GM12801 (cell line): Measurements from ENCODE around the gene MRPL24.

Experiments used
- CTCF ChIP-seq: IDR thresholded peaks from one replicate; pipeline ENCODE4 v1.5.1; 2011; ENCODE audit warnings: control low read depth; ENCODE audit not compliant: insufficient read length; ENCODE audit errors: extremely low read depth

MRPL24 gene

GRCh38 chr1:156748670-156749418 is 8.0 kb upstream of the MRPL24 start:
- no peak for TF ChIP-seq CTCF

DNA sequence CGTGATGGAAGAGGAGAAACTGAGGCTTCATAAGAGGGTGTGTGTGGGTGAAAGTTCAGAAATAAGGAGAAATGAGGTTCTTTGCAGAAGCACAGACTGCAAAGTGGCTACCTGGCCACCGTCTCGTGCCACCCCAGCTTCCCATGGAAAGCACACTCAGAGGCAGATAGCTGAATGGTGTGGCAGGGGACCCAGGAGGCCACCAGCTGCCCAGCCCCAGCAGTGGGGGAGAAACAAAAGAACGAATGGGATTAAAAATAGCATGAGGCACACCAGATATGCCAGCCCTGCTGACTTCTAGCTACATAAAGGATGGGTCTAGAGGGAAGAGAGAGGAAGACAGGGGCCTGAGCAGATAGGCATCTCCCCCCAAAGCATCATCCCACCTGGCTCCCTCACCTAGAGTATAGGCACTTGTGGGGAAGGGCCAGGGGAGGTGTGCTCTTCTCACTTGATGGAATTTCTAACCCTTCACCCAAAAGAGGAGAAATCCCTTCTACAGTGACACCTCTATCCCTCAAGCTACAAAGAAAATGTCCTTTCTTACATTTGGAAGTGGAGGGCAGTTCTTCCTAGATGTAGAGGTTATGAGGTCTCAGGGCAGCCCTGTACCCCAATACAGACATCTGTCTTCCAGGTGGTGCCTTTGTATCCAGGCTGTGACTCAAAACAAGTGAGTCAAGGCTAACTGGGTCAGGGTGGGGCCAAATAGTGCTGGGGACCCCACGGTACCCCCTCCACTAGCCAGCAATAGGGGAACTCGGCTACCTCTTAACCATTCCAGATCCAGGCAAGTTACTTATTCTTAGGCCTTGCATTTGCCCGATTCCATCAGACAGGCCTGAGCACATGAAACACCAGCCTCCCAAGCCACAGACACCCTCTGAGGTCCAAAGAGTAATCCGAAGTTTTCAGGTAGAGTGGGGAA is 7.1 kb upstream of the MRPL24 start:
- no peak for TF ChIP-seq CTCF

DNA sequence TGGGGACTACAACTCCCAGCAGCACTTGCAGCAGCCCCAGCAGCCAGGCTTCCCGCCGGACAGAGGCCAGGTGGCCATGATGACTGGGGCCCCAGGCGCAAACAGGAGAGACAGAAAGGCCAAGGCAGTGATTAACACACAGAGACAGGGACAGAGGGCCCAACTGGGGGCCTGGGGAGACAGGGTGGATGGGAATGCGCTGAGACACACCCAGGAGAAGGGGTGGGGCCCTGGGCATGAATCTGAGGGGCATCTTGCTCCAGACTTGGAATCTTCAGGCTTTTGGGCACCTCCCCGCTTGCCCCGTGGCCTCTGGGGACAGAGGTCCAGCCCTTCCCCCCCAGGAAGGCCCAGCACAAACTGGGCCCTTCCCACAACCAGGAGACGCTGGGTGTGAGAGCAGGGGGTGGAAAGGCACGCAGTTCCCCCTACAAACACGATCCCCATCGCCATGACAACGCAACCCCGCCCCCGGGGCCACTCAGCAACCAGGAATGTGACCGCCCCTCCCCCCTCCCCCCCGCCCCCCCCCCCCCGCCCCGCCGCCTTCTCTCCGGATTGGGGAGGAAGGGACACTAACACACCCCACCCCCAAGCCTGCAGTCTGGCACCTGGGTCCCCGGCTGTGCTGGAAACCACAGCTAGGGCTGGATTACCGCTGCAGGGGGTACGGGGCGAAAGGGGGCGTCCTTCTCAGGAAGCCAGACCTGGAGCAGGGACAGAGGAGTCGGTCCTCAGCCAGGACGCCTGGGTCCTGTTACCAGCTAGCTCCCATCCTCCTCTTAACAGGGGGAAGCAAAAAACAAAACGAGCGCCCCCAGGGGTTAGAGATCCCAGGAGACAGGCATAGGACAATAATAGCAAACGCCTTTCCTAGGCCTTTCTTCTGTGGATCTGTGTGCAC is 6.1 kb upstream of the MRPL24 start:
- TF ChIP-seq CTCF, result no peak

DNA sequence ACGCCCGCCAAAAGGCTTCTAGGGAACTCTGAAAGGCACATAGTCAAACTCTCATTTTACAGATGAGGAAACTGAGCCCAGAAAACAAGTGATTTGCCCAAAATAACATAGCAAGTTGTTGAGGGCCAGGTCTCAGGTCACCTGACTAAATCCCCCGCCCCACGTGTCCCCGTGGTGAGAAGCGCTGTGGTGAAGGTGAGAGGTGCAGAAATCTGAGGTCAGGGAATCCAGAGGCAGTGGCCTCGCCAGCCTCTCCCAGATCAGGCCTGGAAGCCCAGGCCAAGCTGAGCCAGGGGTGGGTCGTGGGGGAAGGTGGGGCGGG is 5.5 kb upstream of the MRPL24 start:
- no peak for TF ChIP-seq CTCF

DNA sequence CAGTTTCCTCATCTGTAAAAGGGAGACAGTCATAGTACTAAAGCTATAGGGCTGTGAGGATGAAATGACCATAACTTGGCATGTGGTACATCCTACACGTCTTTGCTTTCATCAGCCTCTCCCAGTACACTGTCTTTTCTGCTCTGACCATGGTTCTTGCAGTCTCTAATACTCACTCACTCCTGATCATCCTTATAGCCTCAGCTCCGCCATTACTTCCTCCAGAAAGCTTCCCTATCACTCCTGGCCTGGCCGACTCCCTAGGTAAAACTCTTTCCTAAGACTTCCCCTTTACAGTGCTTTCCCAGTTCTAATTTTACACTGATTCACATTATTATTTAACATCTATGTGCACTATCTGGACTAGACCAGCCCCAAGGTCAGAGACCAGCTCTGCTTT is 5.0 kb upstream of the MRPL24 start:
- no peak for TF ChIP-seq CTCF

- no peak for TF ChIP-seq CTCF
Measured at GRCh38 chr1:156744786-156745419, 4.0 kb upstream of the MRPL24 start.

DNA sequence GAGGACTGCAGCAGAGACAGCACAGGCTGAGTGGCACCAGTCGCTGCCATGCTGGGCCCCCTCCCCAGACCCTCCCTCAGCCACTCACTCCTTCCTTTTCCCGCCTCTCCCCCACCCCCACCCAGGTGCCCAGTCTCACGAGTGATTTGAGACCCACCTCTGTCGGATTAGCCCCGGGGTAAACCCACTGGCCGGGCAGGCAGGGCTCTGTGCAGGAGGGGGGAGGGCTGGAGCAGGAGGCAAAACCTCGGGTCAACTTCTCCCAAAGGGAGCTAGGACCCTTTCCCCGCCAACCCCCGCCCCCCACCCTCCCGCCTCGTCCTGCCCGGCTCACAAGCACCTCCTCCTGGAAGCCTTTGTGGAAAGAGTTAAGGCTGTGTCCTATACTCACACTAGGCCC is 3.5 kb upstream of the MRPL24 start:
- TF ChIP-seq CTCF, result no peak
